Thyroid gland (tissue), 4 donors: ENCODE data around the gene VRK1.

ENCODE experiments used
- CTCF ChIP-seq, 6 experiments: fragments of 200-600 bp in 3 of 6; fragments of 450-650 bp in 3 of 6; sonication (generic) in 3 of 6; IDR thresholded peaks; one replicate each; pipeline ENCODE4 v1.5.1; 2016 to 2019; ENCODE audit warnings: antibody characterized with exemption in 6 of 6, mild to moderate bottlenecking in 2 of 6, inconsistent platforms in 1 of 6, moderate library complexity in 1 of 6
- POLR2A ChIP-seq, 2 donors: fragments of 450-650 bp; IDR thresholded peaks; one replicate each; pipeline ENCODE4 v1.6.1; 2017; ENCODE audit warnings: antibody characterized with exemption in 2 of 2, mild to moderate bottlenecking in 2 of 2, moderate library complexity in 1 of 2

GRCh38 chr14:96906434-96906833, 109.3 kb downstream of the VRK1 start:
- TF ChIP-seq CTCF (IDR thresholded peaks at IDR 0.05) (no peak), POLR2A (IDR thresholded peaks at IDR 0.05) (no peak)
